HCT116 (cell line): ENCODE measurements around the gene COL4A1.

Experiments used
- CTCF ChIP-seq, 3 experiments: fragments of 200-600 bp in 1 of 3; sonication (generic) in 1 of 3; IDR thresholded peaks in 2 of 3; conservative IDR thresholded peaks in 1 of 3; 2 replicates each; pipeline ENCODE4 v1.5.1; 2012 to 2017; ENCODE audit warnings: low read depth in 2 of 3, low read length in 2 of 3, antibody characterized with exemption in 1 of 3, borderline replicate concordance in 1 of 3, control low read depth in 1 of 3, mild to moderate bottlenecking in 1 of 3, mixed read lengths in 1 of 3, mixed run types in 1 of 3, moderate library complexity in 1 of 3; ENCODE audit not compliant: insufficient read depth in 1 of 3
- EZH2phosphoT487 ChIP-seq: fragments of 200-600 bp; IDR thresholded peaks from 2 replicates; pipeline ENCODE4 v1.6.1; 2018; ENCODE audit warnings: antibody characterized with exemption, borderline replicate concordance
- YY1 ChIP-seq: IDR thresholded peaks from 2 replicates; pipeline ENCODE4 v1.6.1; 2011; ENCODE audit warnings: low read length, low read depth, moderate library complexity, mild to moderate bottlenecking; ENCODE audit not compliant: insufficient replicate concordance; ENCODE audit errors: extremely low read depth

GRCh38 chr13:110199046-110199831 is 107.7 kb downstream of the COL4A1 start:
- no peak for TF ChIP-seq CTCF (IDR thresholded peaks at IDR 0.05 in 2 of 3, conservative IDR thresholded peaks at IDR 0.05 in 1 of 3; ENCODE audit: borderline replicate concordance in 1 of 3, insufficient read depth in 1 of 3, low read depth in 2 of 3, low read length in 2 of 3)
- no peak for TF ChIP-seq EZH2phosphoT487
- TF ChIP-seq YY1 = no peak
